ENCODE results near the gene KCNN4. TPM values are rescaled to one million over a fixed set of nuclear protein-coding genes. Genes with fewer than 3 reads are reported as not detected.

KCNN4 gene
- total RNA-seq, 1 donor: 39.9 TPM

DNA sequence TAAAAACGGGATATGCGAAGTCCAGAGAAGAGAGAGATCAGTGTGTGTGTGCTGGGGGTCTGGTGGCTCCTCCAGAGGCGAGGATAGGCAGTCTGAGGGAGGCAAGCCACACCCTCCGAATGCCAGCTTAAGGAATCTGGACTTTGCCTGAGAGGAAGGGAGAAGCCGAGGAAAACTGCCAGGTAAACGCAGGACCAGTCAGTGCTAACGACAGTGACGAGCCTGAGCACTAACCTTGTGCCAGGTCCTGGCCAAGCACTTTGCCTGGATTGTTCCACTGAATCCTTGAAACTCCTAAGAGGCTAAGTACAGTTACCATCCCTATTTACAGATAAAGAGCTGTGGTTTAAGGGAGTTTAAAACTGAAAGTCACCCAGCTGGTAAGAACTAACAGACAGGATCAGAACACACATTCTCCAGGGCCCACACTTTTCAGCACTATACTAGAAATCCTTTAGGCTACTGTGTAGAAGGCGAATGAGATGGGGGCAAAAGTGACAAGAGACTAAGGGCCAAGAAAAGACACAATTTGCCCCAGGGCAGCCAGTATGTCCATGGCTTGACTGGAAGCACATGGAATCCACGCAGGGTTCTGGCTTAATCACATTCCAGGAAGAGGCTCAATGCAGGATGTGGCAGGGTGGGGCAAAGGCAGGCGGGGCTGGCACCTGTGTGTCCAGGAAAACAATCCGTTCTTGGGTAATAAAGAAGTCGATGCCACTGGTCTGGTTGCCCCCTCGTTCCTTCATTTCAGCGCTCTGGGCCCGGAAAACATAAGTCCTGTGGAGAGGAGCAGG is 41.1 kb downstream of the KCNN4 start:
- TF ChIP-seq CTCF (IDR thresholded peaks at IDR 0.05; ENCODE audit: insufficient read depth, low read length): no peak
- no peak for DNase-seq (ENCODE audit: low read depth)
- H3K4me3 ChIP-seq (ENCODE audit: low read depth, low read length): no peak overlapping the region

DNA sequence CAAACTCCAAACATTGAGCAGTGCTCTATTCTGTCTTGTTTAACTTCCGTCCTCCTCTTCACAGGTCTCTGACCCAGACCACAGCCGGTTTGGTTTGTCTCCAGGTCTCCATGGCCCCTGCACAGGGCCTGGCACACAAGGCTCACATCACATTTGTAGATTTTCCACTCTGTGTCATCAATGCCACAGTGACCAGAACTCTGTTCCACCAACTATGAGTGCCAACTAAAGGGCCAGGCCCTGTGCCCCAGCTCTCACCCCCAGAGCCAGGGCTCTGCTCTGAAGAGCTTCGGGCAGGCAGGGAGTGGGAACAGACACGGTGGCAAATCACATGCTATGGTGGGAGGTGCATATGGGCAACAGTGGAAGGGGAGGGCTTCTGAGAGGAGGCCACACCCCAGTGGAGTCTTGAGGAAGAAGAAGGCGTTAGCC is 42.0 kb downstream of the KCNN4 start:
- no peak for TF ChIP-seq CTCF (IDR thresholded peaks at IDR 0.05; ENCODE audit: insufficient read depth, low read length)
- DNase-seq (ENCODE audit: low read depth): peak; percentile 33
- no peak overlapping the region for H3K4me3 ChIP-seq (ENCODE audit: low read depth, low read length)

DNA sequence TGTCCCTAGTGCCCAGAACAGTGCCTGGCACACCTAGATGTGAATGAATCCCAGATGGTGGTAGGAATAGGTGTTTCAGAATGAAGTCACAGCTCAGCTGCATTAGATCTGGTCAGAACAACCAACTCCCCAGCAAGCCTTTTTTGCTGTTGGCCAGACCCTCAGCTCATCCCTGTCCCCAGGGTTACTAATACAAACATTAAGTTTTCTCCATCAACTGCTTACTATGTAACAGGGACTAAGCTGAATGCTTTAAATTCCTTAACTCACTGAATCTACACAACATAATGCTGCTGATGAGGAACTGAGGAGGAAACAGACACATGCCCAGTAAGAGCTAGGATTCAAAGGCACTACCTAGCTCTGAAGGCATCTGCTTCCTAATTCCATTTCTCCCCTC is 44.8 kb downstream of the KCNN4 start:
- no peak for DNase-seq (ENCODE audit: low read depth)
- no peak for TF ChIP-seq CTCF (IDR thresholded peaks at IDR 0.05; ENCODE audit: insufficient read depth, low read length)
- no peak overlapping the region for H3K4me3 ChIP-seq (ENCODE audit: low read depth, low read length)

DNA sequence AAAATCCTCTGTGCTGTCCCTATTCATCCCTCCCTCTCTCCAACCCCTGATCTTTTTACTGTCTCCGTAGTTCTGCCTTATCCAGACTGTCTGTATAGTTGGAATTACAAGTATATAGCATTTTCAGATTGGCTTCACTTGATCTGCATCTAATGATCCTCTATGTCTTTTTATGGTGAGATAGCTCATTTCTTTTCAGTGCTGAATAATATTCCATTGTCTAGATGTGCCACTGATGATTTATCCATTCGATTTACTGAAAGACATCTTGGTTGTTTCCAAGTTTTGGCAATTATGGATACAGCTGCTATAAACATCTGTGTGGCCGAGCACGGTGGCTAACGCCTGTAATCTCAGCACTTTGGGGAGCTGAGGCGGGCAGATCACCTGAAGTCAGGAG is 45.8 kb downstream of the KCNN4 start:
- no peak overlapping the region for H3K4me3 ChIP-seq (ENCODE audit: low read depth, low read length)
- no peak for TF ChIP-seq CTCF (IDR thresholded peaks at IDR 0.05; ENCODE audit: insufficient read depth, low read length)
- DNase-seq (ENCODE audit: low read depth): no peak

DNA sequence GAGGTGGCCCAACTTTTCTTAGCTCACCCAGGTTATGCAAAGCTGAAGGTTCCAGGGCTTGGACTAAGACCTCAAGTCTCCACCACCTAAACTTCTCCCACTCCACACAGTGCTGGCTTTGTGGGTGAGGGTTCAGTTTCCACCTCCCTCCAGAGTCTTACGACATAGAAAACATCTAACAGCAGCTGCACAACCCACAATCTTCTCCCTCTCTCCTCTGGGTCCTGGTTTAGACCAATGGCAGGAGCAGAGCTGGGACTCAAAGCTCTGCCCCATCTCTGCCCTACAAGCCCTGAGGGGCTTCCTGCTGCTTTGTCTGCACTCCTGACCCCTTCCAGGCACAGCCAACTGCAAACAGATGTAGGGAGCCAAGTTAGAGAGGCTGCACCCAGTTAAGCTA is 48.9 kb downstream of the KCNN4 start:
- no peak for DNase-seq (ENCODE audit: low read depth)
- no peak for TF ChIP-seq CTCF (IDR thresholded peaks at IDR 0.05; ENCODE audit: insufficient read depth, low read length)
- no peak overlapping the region for H3K4me3 ChIP-seq (ENCODE audit: low read depth, low read length)

- no peak overlapping the region for H3K4me3 ChIP-seq (ENCODE audit: low read depth, low read length)
- no peak for TF ChIP-seq CTCF (IDR thresholded peaks at IDR 0.05; ENCODE audit: insufficient read depth, low read length)
- no peak for DNase-seq (ENCODE audit: low read depth)
These were observed 49.4 kb downstream of the KCNN4 start for GRCh38 chr19:43731346-43731745.

DNA sequence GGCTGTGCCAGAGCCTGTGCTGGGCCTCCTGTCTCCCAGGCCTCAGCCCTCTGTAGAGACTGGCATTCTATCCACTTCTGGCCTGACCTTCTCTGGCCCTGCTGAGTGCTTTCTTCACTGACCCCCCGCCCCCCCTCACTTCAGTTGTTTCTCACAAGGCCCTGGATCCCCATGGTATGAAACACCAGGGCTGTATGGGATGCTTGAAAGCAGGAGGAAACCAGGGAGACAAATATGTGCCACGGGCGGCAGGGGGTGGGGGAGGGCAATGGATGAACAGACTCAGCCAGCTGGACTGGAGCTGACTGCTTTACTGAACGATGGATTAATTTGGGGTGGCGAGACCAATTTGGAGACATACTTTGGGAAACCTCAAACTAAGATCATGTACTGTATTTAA is 50.9 kb downstream of the KCNN4 start:
- DNase-seq (ENCODE audit: low read depth): no peak
- no peak overlapping the region for H3K4me3 ChIP-seq (ENCODE audit: low read depth, low read length)
- TF ChIP-seq CTCF (IDR thresholded peaks at IDR 0.05; ENCODE audit: insufficient read depth, low read length): no peak

Data from fibroblast of the aortic adventitia (primary cell).